Heart right ventricle (tissue), 16 donors: ENCODE results near the gene TLR1. TPM values are rescaled to one million over a fixed set of nuclear protein-coding genes. Genes with fewer than 3 reads are reported as not detected.
A peak's percentile ranks its signal among the peaks of the same experiment; 100 is the strongest.
"Not testable (repeated sequence)": the region's sequence is repeated elsewhere in the genome, so short reads cannot be mapped to it uniquely, and the experiment has no call there.

Source experiments
- ATAC-seq, 8 donors: fragments of 200-7000 bp; cut with Tn5 transposase; one replicate each; pipeline ENCODE4 v1.9.1; 2020; ENCODE audit warnings: mild to moderate bottlenecking in 8 of 8, moderate library complexity in 8 of 8, moderate number of reproducible peaks in 1 of 8
- DNase-seq, 2 donors: peaks; one replicate each; pipeline ENCODE4 v3.0.0-alpha.2; 2020
- H3K27ac ChIP-seq, 10 donors: fragments of 200-600 bp; sonication (generic) in 2 of 10; one replicate each; pipeline versions ENCODE4 v1.5.0 to v1.8.0; 2020 to 2022; ENCODE audit warnings: mild to moderate bottlenecking in 3 of 10
- H3K27me3 ChIP-seq, 7 donors: fragments of 200-600 bp; one replicate each; pipeline ENCODE4 v1.8.0; 2021 to 2022; ENCODE audit warnings: mild to moderate bottlenecking in 2 of 7
- H3K36me3 ChIP-seq, 9 donors: fragments of 200-600 bp; sonication (generic) in 1 of 9; one replicate each; pipeline versions ENCODE4 v1.5.0 to v1.8.0; 2020 to 2022; ENCODE audit warnings: mild to moderate bottlenecking in 2 of 9
- H3K4me1 ChIP-seq, 9 donors: fragments of 200-600 bp; sonication (generic) in 1 of 9; one replicate each; pipeline versions ENCODE4 v1.5.0 to v1.8.0; 2020 to 2022; ENCODE audit warnings: mild to moderate bottlenecking in 4 of 9
- H3K4me3 ChIP-seq, 10 donors: fragments of 200-600 bp; sonication (generic) in 2 of 10; one replicate each; pipeline versions ENCODE4 v1.5.0 to v1.8.0; 2020 to 2022; ENCODE audit warnings: mild to moderate bottlenecking in 7 of 10, moderate library complexity in 2 of 10
- H3K9me3 ChIP-seq, 11 donors: fragments of 200-600 bp in 10 of 11; sonication (generic) in 2 of 11; one replicate each; pipeline versions ENCODE4 v1.5.0 to v1.8.0; 2013 to 2022; ENCODE audit warnings: mild to moderate bottlenecking in 2 of 11, control low read depth in 1 of 11, moderate library complexity in 1 of 11
- CTCF ChIP-seq, 9 donors: fragments of 200-600 bp; sonication (generic) in 2 of 9; IDR thresholded peaks; one replicate each; pipeline versions ENCODE4 v1.5.0 to v1.8.0; 2021 to 2022; ENCODE audit warnings: antibody characterized with exemption in 9 of 9, mild to moderate bottlenecking in 5 of 9, moderate library complexity in 1 of 9
- WGBS, 2 donors: extraction: QIAGEN DNeasy Blood & Tissue Kit; methylation state at CpG; one replicate each; pipeline ENCODE4 v1.1.7; 2013; ENCODE audit warnings: inconsistent platforms in 1 of 2; 5-methylcytosine and 5-hydroxymethylcytosine counted together
- intact Hi-C, 10 donors: fragments of 100-400 bp; cut with DNase I; formaldehyde crosslinking; loops; one replicate each; pipeline versions ENCODE4 v1.11.1 to v1.14.2; 2022
- polyA plus RNA-seq, 2 donors: library from polyadenylated mRNA; stranded (reverse); fragments of 200-250 nt; gene quantifications; one replicate each; pipeline ENCODE4 v1.2.3, GENCODE V29; 2013
- total RNA-seq, 10 donors: library from RNA; stranded (reverse); fragmentation: NEBNext Ultra II Directional in 3 of 10; extraction: Animal tissue kit (Norgen Biotek cat#: 25700) in 3 of 10; gene quantifications; one replicate each; pipeline versions ENCODE4 v1.2.1 to v1.2.4, GENCODE V29; 2021 to 2023
- donor health status: Arrhythmogenic right ventricular cardiomyopathy.
- donor health status: ischemic (EF 13 %, LVEDD 7.1; RV severe dilation, severe dysfunction).
- donor health status: healthy with polysubstance abuse.
- donor health status: DM: no; HTN: yes; CAD: no.
- donor health status: DM: no; HTN: no; CAD: no.
- donor health status: ischemic (EF 25% LVEDD 6.9; RV normal size, moderate dysfunction).
- donor health status: ischemic (EF 25% LVEDD 5.7; RV mildly dilated, moderate dysfunction).
- donor health status: healthy.
- donor health status: DM: yes; HTN: yes; CAD: no.
- donor health status: Ischemic cardiomyopathy.
- donor health status: ischemic (EF 35%, LVEDD 5.7; RV mildly dilated, moderate dysfunction).
- donor health status: nonischemic (EF 11% LVEDD 7.7; RV severe dilation, severe dysfunction).
- donor health status: DM: yes; HTN: yes; CAD: no.
- donor health status: PGD.
- donor health status: ischemic (EF 29% LVEDD 5.4; RV normal size, mild dysfunction).
- donor health status: nonischemic (EF 23%, LVEDD 6.1; RV moderate dilation, normal function).

Gene TLR1
- total and polyA plus RNA-seq, 12 donors = 0.49 to 14.0 (median 2.8) TPM

GRCh38 chr4:38774181-38774955, 30.2 kb downstream of the TLR1 start:
- H3K4me3 ChIP-seq = no peak overlapping the region
- peaks cover 0 to 6% (median 0%) of the 10 kb centered on the region in 9 donors for H3K4me1 ChIP-seq
- peaks cover 0 to 7% (median 0%) of the 10 kb centered on the region in 11 donors for H3K9me3 ChIP-seq
- intact Hi-C loops = no loop called here
- no peak overlapping the region for H3K27ac ChIP-seq
- no peak for TF ChIP-seq CTCF (IDR thresholded peaks at IDR 0.05)
- DNase-seq = no peak
- 86% methylated on average over 8 of the region's 8 CpGs for WGBS, 2 donors
- H3K36me3 ChIP-seq = peaks cover 0 to 2% (median 0%) of the 10 kb centered on the region in 9 donors
- no peaks in the 10 kb centered on the region for H3K27me3 ChIP-seq
- ATAC-seq = no peak

- H3K27ac ChIP-seq, intact Hi-C loops, H3K36me3 ChIP-seq, DNase-seq, H3K9me3 ChIP-seq, H3K4me3 ChIP-seq, ATAC-seq, H3K27me3 ChIP-seq: not testable (repeated sequence)
- peaks cover 0 to 13% (median 0%) of the 10 kb centered on the region in 9 donors for H3K4me1 ChIP-seq
- WGBS, 2 donors = 89 to 96% methylated on average over 2 of the region's 2 CpGs
Measured at GRCh38 chr4:38770281-38770680, 34.3 kb downstream of the TLR1 start.

DNA sequence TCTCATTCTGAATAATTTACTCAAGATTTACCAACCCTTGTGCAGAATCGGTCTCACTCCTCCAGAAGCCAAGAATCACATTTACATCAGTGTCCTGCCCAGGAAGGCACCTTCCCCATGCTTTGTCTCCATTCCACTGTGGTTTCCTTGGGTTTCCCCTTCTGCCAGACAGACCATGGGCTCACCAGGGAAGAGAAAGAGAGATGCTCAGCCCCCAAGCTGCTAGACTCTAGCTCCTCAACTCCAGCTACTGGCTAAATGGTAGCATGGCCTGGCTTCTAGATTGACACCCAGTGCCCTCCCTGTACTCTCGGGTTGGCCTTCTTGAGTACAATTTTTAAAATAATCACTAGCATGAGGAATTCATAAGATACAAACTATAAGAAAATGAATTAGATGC, 34.7 kb downstream of the TLR1 start:
- H3K4me1 ChIP-seq = peaks cover 0 to 13% (median 0%) of the 10 kb centered on the region in 9 donors
- no peak for ATAC-seq
- intact Hi-C loops = loop anchor here in 3 of 10 donors (10.0 kb wide), 2 partner anchors 95 to 365 kb away; partner anchors contain the start of gene FAM114A1 (in 1 of the 3)
- WGBS, 2 donors = 93% methylated on average over 2 of the region's 2 CpGs
- no peaks in the 10 kb centered on the region for H3K27me3 ChIP-seq
- H3K9me3 ChIP-seq = peaks cover 0 to 5% (median 0%) of the 10 kb centered on the region in 11 donors
- no peak for TF ChIP-seq CTCF (IDR thresholded peaks at IDR 0.05)
- no peak overlapping the region for H3K4me3 ChIP-seq
- H3K36me3 ChIP-seq = peaks cover 0 to 2% (median 0%) of the 10 kb centered on the region in 9 donors
- no peak for DNase-seq
- H3K27ac ChIP-seq = no peak overlapping the region

GRCh38 chr4:38769441-38769840, 35.1 kb downstream of the TLR1 start:
- no peak for ATAC-seq
- TF ChIP-seq CTCF (IDR thresholded peaks at IDR 0.05) = no peak

More at GRCh38 chr4:38769441-38769840, 35.1 kb downstream of the TLR1 start:
- 78 to 83% methylated on average over 2 of the region's 2 CpGs for whole genome bisulfite sequencing, 2 donors
- H3K36me3 ChIP-seq = peaks cover 0 to 2% (median 0%) of the 10 kb centered on the region in 9 donors
- no peak for DNase-seq
- peaks cover 0 to 1% (median 0%) of the 10 kb centered on the region in 11 donors for H3K9me3 ChIP-seq
- intact Hi-C loops = loop anchor here in 3 of 10 donors (10.0 kb wide), 2 partner anchors 95 to 365 kb away; partner anchors contain the start of gene FAM114A1 (in 1 of the 3)
- no peak overlapping the region for H3K4me3 ChIP-seq
- H3K27me3 ChIP-seq = no peaks in the 10 kb centered on the region
- peak overlapping the region in 3 of 10 donors; percentile 1 to 44 (median 42) for H3K27ac ChIP-seq
- H3K4me1 ChIP-seq = peaks cover 0 to 13% (median 0%) of the 10 kb centered on the region in 9 donors
